Astrocyte (in vitro differentiated cells and primary cell): ENCODE results near the gene MROH7.

ENCODE experiments used
- CTCF ChIP-seq: IDR thresholded peaks from 2 replicates; pipeline ENCODE4 v1.5.1; 2011; ENCODE audit warnings: low read depth, mild to moderate bottlenecking, inconsistent platforms, low read length, moderate library complexity; ENCODE audit not compliant: insufficient read depth
- EZH2 ChIP-seq: IDR thresholded peaks from 2 replicates; pipeline ENCODE4 v1.6.1; 2012; ENCODE audit warnings: mild to moderate bottlenecking, low read length, inconsistent platforms; ENCODE audit not compliant: insufficient read depth

- TF ChIP-seq EZH2: no peak
- no peak for TF ChIP-seq CTCF
Observed at GRCh38 chr1:54683453-54683852, 41.9 kb downstream of the MROH7 start.
